ENCODE data around the gene ATP1A1.

Gene ATP1A1

GRCh38 chr1:116345011-116345410 is 28.0 kb upstream of the ATP1A1 start:
- no peak for TF ChIP-seq CTCF (IDR thresholded peaks at IDR 0.05; ENCODE audit: low read depth, low read length)
- no peak overlapping the region for H3K4me3 ChIP-seq (ENCODE audit: low read depth, low read length)

GRCh38 chr1:116345843-116346242 is 27.2 kb upstream of the ATP1A1 start:
- H3K4me3 ChIP-seq (ENCODE audit: low read depth, low read length): no peak overlapping the region
- no peak for TF ChIP-seq CTCF (IDR thresholded peaks at IDR 0.05; ENCODE audit: low read depth, low read length)

GRCh38 chr1:116346943-116347673 is 25.9 kb upstream of the ATP1A1 start:
- H3K4me3 ChIP-seq (ENCODE audit: low read depth, low read length): no peak overlapping the region
- TF ChIP-seq CTCF (IDR thresholded peaks at IDR 0.05; ENCODE audit: low read depth, low read length): no peak

- H3K4me3 ChIP-seq (ENCODE audit: low read depth, low read length): no peak overlapping the region
- TF ChIP-seq CTCF (IDR thresholded peaks at IDR 0.05; ENCODE audit: low read depth, low read length): no peak
Measured at GRCh38 chr1:116347696-116348095, 25.3 kb upstream of the ATP1A1 start.

GRCh38 chr1:116350097-116350645 is 22.9 kb upstream of the ATP1A1 start:
- H3K4me3 ChIP-seq (ENCODE audit: low read depth, low read length): no peak overlapping the region
- no peak for TF ChIP-seq CTCF (IDR thresholded peaks at IDR 0.05; ENCODE audit: low read depth, low read length)

GRCh38 chr1:116351914-116352313 is 21.1 kb upstream of the ATP1A1 start:
- no peak overlapping the region for H3K4me3 ChIP-seq (ENCODE audit: low read depth, low read length)
- no peak for TF ChIP-seq CTCF (IDR thresholded peaks at IDR 0.05; ENCODE audit: low read depth, low read length)

- H3K4me3 ChIP-seq (ENCODE audit: low read depth, low read length): no peak overlapping the region
- TF ChIP-seq CTCF (IDR thresholded peaks at IDR 0.05; ENCODE audit: low read depth, low read length): no peak
Measured at GRCh38 chr1:116352349-116352813, 20.7 kb upstream of the ATP1A1 start.
